NCI-H345 treated with DMSO at 0.1 percent for 48 hours (cell line): ENCODE results near the gene TANGO6.

Source experiments
- DNase-seq: peaks from one replicate; lab custom pipeline; 2025; ENCODE audit not compliant: unreplicated experiment; lab: John Stamatoyannopoulos, UW

TANGO6 gene

DNA sequence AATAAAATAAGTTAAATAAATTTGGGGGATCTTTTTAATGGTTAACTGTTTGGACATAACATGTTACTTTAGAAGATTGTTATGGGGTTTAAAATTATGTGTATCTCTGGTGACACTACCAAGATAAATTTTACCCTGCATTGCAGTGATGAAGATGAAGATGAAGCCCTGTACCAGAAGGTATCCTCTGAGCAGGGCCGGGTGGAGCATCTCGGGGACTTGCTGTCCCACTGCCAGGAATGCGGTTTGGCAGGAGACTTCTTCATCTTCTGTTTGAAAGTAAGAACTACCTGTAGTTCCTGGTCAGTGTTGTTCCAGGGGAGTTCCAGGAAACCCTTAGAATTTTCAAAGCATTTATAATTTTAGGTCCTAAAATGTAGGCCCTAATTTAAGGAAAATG lies 64.0 kb downstream of the TANGO6 start:
- no peak for DNase-seq

DNA sequence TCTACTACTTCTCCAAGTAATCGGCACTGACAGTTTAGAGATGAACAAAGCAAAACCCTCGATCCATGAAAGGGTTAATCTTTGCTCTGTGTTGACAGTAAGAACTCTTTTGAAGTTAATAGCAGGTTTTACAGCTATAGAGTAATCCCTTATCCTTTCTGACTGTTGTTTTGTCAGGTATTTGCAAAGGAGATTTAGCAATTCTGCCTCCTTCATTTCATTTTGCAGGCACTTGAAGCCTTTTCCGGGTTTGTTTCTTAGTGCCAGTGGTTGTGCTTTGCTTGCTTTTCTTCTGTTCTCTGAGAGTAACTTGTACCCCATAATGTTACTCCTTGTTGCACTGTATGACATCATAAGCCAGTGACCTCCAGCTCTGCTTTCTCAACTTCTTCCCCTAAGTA lies 64.5 kb downstream of the TANGO6 start:
- DNase-seq = no peak

DNA sequence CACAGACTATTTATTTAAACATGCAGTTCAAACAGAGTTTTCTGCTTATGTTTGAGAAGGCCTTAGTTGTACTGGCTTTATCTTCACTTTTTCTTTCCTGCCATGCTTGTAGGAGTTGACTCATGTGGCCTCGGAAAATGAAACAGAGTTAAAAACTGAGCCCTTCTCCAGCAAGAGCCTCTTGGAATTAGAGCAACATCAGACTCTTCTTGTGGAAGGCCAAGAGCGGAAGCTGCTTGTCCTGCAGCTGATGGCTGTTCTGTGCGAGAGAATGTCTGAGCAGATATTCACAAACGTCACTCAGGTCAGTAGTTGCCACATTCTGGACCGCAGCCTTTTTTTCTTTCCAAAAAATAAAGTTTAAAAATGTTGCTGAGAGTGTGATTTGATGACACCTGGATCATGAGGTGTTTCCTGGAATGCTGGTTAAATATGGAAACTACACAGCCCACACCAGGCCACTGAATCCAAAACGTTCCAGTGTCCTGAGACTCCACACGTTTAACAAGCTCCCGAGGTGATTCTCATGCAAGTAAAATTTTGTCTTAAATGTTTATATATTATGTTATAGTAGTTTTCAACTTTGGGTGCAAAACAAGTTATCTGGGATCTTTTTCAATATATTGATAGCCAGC lies 65.9 kb downstream of the TANGO6 start:
- DNase-seq = no peak

DNA sequence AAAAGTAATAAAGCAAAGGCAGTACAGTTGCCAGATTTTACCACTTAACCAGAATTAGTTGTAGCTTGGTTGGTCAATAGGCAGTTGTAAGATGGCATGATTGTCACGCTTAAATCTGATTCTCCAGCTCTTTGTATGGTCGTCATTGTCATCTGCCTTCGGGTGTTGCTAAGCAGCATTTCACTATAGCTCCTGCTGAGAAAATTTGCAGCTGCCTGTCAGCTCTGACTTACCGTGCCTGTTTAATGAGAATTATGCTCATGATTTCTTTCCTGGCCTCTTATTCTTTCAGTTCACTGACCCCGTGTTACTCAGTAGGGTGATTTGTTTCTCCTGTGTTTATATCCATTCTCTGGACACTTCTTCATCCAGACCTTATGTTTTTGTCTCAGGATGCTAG lies 66.7 kb downstream of the TANGO6 start:
- DNase-seq = peak; percentile 73

DNA sequence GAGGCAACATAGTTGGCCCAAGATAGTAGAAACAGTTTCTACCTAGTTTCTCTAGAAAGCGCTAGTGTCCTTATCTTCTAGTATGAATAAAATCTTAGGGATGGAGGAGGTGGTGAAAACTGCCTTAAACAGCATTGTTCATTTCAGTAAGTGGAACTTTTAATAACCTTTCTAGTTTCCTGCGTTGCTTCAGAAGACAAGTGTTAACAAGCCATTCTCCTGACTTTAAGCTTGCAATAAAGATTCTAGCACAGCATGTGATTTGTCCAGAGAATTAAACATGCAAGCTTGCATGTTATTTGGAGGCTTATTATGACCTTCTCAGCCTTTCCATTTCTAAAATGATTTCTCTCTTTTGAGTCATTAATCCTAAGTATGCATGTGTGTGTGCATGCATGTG lies 72.3 kb downstream of the TANGO6 start:
- no peak for DNase-seq

DNA sequence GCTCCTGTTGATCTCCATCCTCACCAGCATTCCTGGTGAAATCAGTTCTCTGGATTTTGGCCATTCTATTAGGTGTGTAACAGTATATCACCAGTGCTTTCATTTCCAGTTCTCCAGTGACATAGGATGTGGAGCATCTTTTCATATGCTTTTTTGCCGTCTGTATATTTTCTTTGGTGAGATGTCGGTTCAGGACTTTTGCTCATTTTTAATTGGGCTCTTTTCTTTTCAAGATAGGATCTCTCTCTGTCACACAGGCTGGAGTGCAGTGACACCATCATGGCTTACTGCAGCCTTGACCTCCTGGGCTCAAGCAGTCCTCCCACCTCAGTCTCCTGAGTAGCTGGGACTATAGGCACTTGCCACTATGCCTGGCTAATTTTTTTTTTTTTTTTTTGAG lies 74.2 kb downstream of the TANGO6 start:
- DNase-seq = no peak

DNA sequence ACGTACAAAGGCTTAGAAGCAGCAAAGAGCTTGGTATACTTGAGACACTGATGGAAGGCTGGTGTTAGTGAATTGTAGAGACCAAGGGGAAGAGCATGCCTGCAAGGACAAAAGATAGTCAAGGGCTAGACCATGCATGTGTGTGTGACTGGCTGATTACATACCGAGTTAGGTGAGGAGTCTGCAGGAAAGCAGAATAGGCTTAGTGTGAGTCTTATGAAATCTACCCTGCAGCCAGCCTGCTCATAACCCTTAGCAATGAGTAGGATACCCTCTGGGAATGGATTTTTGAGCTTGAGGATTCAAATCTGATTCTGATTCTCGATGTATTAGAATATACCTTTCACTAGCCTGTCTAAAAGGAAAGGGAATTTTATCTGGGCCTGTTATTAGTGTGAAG lies 77.0 kb downstream of the TANGO6 start:
- DNase-seq = no peak

DNA sequence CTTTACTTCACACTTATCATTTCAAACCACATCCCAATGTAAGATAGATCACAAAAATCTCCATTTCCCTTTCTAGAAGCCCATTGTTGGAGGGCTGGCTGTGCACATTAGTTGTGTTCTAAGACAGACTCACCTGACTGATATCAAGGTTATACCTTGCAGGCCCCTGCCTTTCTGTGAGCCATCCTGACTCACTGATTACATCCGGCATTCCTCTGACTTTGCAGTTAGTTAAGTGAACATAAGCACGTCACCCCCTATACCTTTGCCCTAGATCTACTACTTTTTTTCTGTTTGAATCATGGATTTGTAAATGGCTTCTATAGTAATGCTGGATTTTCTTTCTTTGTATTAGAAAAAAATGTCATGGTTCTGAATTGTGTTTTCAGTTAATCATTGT lies 78.3 kb downstream of the TANGO6 start:
- no peak for DNase-seq

DNA sequence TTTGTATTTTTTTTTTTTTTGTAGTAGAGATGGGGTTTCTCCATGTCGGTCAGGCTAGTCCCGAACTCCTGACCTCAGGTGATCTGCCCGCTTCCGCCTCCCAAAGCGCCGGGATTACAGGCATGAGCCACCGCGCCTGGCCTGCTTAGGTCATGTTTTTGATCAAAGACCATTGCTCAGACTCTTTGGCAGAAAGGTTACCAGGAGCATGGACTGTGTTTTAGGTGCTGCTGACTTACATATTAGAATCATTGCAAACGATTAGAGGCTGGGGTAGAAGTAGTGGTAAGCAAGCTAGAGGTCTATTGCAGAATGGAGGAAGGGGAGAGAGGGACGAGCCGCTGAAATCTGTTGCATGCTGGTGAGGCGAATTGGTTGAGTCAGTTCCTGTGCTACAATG lies 79.8 kb downstream of the TANGO6 start:
- DNase-seq = no peak

DNA sequence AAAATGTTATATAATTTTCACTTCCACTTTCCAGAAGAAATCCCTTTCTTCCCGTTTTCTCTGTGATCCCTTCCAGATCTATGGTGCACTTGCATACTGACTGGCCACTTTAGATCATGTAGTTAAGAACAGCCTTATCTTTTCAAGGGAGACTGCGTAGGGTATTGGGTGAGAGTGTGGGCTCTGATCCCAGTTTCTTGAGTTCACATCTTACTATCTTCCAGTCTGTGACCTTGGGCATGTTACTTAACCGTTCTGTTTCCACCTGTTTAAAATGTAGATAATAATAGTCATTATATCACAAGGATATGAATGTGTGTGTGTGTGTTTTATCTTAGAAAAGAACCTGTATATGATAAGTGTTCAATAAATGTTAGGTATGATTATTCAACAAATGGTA lies 83.7 kb downstream of the TANGO6 start:
- no peak for DNase-seq

DNA sequence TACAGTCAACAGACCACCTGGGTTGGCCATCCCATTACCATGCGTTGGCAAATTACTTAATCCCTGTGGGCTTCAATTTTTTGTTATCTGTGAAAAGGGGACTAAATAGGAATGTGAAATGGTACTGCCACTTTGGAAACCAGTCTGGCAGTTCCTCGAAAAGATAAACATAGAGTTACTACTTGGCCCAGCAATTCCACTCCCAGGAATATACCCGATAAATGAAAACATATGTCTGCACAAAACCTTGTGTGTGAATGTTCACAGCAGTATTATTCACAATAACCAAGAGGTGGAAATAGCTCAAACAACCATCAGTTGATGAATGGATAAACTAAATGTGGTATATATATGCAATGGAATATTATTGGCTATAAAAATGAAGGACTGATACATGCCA lies 87.9 kb downstream of the TANGO6 start:
- no peak for DNase-seq

DNA sequence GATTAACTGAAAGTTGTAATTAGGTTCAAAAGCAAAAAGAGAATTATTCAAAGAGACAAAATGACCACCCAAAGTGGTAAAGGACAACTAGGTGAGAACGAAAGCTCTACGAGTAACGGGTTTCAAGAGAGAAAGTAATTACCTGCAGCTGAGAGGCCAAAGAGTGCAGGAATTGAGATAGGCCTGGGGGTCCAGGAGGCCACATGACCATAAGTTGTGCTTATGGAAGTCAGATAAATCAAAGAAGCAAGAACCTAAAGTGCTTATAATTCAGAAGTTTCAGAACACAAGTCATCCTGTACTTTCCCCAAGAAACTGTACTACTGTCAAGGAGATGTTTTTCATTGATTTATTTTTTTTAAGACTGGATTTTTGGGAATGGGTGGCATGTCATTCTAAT lies 91.1 kb downstream of the TANGO6 start:
- no peak for DNase-seq

DNA sequence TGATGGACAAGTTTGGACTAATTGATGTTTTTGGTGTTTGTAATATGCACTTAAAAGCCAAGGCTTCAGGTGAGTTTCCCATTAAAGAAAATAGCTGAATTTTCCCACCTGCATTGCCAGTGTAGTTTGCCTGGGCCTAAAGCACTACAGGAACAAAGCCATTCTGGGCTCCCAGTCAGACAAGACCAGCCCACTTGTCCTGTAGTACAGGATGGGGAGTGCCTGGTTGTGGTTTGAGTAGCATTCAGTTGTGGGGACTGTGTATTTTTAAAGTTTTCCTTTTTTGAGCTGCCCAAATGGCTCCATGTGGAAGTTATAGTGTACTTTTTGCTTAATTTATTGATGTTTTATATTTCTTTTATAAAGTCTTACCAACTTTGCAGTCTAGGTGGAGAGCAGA lies 91.7 kb downstream of the TANGO6 start:
- DNase-seq = no peak

DNA sequence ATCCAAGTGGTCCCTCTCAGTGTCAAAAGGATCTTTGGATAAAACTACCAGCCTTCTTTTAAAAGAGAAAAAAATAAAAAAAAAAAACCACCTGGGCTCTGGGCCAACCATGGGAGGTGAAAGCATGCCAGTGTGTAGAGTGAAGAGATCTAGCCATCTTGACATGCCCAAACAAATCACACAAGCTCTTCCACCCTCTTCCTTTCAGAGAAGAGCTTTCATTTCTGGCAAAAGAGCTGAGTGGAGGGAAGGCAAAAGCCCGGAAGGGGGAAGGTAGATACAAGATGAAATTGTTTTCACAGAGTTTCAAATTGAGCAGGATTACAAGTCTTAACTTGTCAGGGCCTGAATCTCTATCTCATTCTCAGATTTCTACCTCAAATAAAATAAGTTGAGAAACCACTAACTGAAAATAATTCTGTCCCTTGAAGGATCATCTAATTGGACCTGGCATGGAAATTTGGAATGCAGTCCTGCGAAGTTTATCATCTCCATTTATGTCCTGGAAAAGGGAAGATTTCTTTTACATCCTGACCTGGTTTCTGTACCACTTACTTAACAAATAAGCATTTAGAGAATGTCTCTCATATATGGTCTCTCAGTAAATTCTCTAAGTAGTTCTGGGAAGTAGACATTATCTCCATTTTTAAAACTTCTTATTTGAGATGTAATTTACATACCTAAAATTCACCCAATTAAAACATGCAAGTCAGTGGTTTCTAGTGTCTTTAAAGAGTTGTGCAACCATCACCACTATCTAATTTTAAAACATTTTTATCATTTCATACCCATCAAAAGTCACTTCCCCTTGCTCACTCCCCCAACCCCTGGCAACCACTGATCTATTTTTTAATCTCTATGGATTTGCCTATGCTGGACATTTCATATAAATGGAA lies 93.7 kb downstream of the TANGO6 start:
- peak; percentile 9 for DNase-seq

DNA sequence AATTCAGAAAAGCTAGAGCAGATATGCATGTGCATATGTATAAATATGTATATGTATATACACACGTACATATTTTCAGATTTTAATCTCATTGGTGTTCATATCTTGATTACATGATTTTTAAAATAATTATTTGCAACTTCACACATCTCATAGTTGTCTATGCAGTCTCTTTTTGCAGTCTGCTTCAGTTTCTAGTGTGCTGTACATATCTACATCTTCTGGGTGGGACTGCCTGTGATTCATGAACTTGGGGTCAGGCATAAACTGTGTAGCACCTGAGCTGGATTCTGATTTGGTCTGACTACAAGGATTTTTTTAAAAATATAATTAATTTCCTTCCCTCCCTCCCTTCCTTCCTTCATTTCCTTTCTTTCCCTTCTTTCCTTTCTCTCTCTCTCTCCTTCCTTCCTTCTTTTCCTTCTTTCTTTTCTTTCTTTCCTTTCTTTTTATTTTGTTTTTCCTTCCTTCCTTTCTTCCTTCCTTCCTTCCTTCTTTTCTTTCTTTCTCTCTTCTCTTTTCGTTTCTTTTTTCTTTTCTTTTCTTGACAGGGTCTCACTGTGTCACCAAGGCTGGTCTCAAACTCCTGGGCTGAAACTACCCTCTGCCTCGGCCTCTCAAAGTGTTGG lies 96.5 kb downstream of the TANGO6 start:
- DNase-seq = no peak

DNA sequence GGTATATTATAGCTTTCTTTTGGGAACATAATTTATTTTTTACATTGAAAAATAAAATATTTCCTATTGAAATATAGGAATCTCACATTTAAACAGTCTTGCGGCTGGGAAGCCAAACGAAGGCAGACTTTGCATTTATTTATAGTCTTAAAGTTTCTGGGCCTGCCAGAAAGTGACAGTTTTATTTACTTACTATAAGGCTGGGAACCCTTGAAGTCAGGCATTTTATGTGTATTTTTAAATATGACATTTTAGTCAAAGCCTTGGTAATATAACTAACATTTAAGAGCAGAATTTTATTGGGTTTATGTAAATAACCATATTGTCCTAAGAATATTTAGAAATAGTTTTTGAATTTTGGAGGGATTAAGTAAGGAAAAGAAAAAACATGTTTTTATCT lies 97.5 kb downstream of the TANGO6 start:
- DNase-seq = no peak

DNA sequence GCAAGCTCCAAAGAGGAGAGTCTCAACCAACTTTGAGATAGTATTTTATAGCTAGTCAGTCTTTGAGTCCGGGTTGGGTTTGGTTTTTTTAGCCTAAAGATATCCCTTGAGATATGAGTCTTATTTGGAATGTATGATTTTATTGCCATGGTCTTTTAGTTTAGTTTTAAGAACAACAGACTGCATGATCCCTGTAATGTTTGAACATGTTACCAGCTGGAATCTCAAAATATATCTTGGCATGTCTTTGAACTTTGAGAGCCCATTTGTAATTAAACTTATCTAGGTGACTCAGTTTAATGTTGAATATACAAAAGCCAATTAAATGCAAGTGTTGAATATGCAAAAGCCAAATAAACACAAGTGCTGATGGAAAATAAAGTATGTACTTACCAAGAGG lies 100.6 kb downstream of the TANGO6 start:
- DNase-seq = no peak

DNA sequence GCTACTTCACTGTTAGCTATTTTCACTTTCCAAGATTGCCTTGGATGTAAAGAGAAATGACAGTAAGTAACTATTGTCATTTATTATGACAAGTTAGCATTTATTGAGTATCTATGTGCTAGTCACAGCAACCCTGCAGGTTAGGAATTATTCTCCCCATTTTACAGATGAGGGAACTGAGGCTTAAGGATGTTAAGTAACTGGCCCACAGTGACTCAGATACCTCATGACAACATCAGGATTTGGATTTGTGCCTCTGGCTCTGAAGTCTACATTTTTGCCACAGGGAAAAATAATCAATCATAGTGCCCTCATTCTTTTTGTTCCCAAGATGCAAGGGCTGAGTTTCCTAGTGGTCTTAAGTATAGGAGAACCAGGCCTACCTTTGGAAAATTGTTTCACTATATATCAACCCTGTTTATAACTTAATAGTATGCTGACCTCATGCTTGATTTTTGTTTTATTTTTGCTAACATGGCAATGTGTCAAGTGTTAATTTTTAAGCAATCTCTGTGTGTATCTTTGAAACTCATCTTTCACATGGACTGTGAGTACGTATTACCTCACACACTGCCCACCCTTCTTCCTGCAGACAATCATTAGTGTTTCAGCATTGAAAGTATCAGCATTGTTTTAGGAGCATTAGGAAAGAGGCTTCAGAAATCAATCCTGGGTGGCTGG lies 105.0 kb downstream of the TANGO6 start:
- no peak for DNase-seq

DNA sequence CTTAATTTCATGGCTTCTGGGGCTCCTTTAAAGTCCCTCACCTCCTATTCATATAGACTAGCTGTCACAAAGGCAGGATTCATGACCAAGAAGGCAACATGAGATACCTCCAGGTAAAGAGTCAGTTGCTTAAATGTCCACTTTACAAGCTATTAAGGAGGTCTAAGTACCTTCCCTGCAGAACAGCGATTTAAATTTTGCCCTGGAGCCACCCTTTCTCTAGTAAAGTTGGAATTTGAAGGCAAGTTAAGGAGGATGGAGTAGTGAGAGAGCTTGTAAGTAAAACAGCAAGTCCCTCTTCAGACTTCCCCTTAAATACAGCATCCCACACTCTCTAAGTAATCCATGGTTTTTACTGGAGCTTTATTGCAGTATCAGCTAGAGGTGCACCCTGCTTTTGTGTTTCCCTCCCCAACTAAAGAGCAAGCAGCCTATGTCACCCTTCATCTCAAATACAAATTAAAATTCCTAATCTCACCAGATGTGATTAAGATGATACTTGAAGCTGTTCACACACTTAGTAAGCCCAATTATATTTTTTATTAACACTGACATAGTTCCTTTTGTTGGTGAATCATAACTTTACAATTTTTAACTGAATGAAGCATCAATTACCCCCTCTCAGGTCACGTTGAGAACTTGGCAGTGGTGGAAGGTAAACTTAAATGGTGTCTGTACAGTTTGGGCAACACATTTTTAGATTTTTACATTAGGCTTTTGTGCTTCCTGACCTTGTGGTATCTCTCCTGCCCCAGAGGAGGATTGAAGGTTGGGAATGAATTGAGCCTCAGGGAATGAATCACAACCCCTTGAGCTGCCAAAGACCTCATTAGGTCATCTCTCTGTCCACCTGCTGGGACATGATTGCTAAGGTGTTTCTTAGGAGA lies 108.9 kb downstream of the TANGO6 start:
- no peak for DNase-seq

DNA sequence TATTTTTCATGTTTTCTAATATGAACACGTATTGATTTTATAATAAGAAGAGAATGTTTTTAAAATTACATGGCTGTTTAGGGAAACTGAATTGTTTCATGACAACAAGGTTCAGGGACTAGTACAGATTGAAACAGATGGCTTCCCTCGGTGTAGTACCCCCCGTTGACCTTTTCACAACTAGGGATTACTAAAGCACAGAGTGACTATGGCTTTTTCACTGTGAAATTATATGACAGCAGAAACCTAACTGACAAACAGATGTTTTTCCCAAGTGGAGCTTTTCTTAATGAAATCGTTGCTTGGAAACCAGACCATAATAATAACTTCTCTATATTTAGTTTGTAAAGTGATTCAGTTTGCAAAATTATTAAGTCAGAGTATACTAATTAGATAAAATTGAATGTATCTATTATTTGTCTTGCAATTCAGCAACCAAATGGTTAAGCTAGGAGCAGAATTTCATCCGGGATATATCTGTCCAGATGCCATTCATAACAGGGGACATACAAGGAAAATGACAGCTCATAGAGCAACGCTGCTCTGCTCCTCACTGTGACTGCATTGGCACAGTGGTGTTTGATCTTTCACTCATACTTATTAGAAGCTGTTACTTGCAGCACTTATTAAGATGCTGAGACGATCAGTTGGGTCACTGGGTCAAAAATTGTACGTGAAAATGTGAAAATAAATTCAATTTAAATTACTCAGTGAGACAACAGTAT lies 111.7 kb downstream of the TANGO6 start:
- no peak for DNase-seq
